K562 (cell line): Measurements from ENCODE around the gene SGMS1. TPM values are rescaled to one million over a fixed set of nuclear protein-coding genes. Genes with fewer than 3 reads are reported as not detected.
A peak's percentile ranks its signal among the peaks of the same experiment; 100 is the strongest.

Experiments used
- ATAC-seq: fragments of 200-7000 bp; cut with Tn5 transposase; 3 replicates; pipeline ENCODE4 v1.9.1; 2020; ENCODE audit warnings: moderate library complexity
- BruUV-seq: library from RNA; stranded (reverse); fragments of 400-500 nt; replicated peaks from 2 replicates; lab custom pipeline; 2021; lab: Mats Ljungman, UMichigan
- CTCF ChIA-PET: fragments of 300-600 bp; formaldehyde crosslinking; extraction: SDS; loops from one replicate; lab custom pipeline; 2021; ENCODE audit warnings: low intra/inter-chr PET ratio; lab: Yijun Ruan, JAX
- POLR2A ChIA-PET: fragments of 300-600, 350-650 bp; sonication (Branson Sonifier 250); formaldehyde crosslinking; extraction: SDS; loops from one replicate; lab custom pipeline; 2021; ENCODE audit warnings: antibody characterized with exemption, inconsistent platforms; lab: Yijun Ruan, JAX
- DNase-seq, 4 experiments: peaks; one replicate each; pipeline versions ENCODE4 v3.0.0 to v3.0.0-alpha.2; 2011 to 2018; ENCODE audit warnings: low spot score in 3 of 4, mixed read lengths in 3 of 4; ENCODE audit errors: extremely low read depth in 1 of 4
- FAIRE-seq: peaks from 2 replicates; lab custom pipeline; 2011; peaks lifted over from hg19 to GRCh38; lab: Jason Lieb, UNC
- H2AFZ ChIP-seq: 2 replicates; pipeline ENCODE4 v1.6.0; 2011; ENCODE audit warnings: low read depth, low read length, control low read depth, inconsistent platforms
- H3K27ac ChIP-seq: fragments of 200-600 bp; 3 replicates; pipeline ENCODE4 v1.8.0; 2011; ENCODE audit warnings: low read depth, mild to moderate bottlenecking, control low read depth, inconsistent platforms, low read length, moderate library complexity, mixed read lengths; ENCODE audit errors: extremely low read depth
- H3K27me3 ChIP-seq, 2 experiments: fragments of 300-600 bp in 1 of 2; 2 replicates in 1 of 2; 3 replicates in 1 of 2; pipeline versions ENCODE4 v1.6.0 to v1.8.0; 2011; ENCODE audit warnings: inconsistent platforms in 2 of 2, low read length in 2 of 2, mild to moderate bottlenecking in 1 of 2, mixed read lengths in 1 of 2, moderate library complexity in 1 of 2; ENCODE audit not compliant: control insufficient read depth in 2 of 2, insufficient read depth in 2 of 2
- H3K36me3 ChIP-seq: fragments of 300-600 bp; 3 replicates; pipeline ENCODE4 v1.8.0; 2011; ENCODE audit warnings: mild to moderate bottlenecking, low read length, inconsistent platforms; ENCODE audit not compliant: control insufficient read depth, insufficient read depth
- H3K4me1 ChIP-seq, 2 experiments: fragments of 200-600 bp in 1 of 2; replicated peaks in 1 of 2; 2 replicates in 1 of 2; 3 replicates in 1 of 2; pipeline versions ENCODE4 v1.5.1 to v1.8.0; 2011; ENCODE audit warnings: inconsistent platforms in 2 of 2, low read length in 2 of 2, mild to moderate bottlenecking in 1 of 2, mixed read lengths in 1 of 2, moderate library complexity in 1 of 2; ENCODE audit not compliant: control insufficient read depth in 2 of 2, insufficient read depth in 2 of 2
- H3K4me2 ChIP-seq: 2 replicates; pipeline ENCODE4 v1.6.1; 2011; ENCODE audit warnings: low read length, control low read depth, inconsistent platforms, mixed read lengths; ENCODE audit not compliant: insufficient read depth
- H3K4me3 ChIP-seq: fragments of 200-600 bp; sonication (generic), shearing (Covaris generic); 2 replicates; pipeline ENCODE4 v1.5.1; 2016; ENCODE audit warnings: control low read depth, inconsistent platforms
- H3K79me2 ChIP-seq: fragments of 200-600 bp; 3 replicates; pipeline ENCODE4 v1.8.0; 2011; ENCODE audit warnings: low read length, inconsistent platforms; ENCODE audit not compliant: control insufficient read depth, insufficient read depth
- H3K9ac ChIP-seq, 2 experiments: 2 replicates each; pipeline versions ENCODE4 v1.6.0 to v1.6.1; 2011; ENCODE audit warnings: low read depth in 2 of 2, low read length in 2 of 2, control low read depth in 1 of 2, inconsistent platforms in 1 of 2, mild to moderate bottlenecking in 1 of 2, mixed read lengths in 1 of 2; ENCODE audit not compliant: insufficient read depth in 1 of 2
- H3K9me1 ChIP-seq: one replicate; pipeline ENCODE4 v1.6.0; 2011; ENCODE audit warnings: inconsistent platforms, mild to moderate bottlenecking, low read length, moderate library complexity; ENCODE audit not compliant: control insufficient read depth, insufficient read depth
- H3K9me3 ChIP-seq: replicated peaks from 2 replicates; pipeline ENCODE4 v1.5.1; 2011; ENCODE audit warnings: low read depth, low read length, inconsistent platforms; ENCODE audit not compliant: control insufficient read depth, insufficient read depth
- H4K20me1 ChIP-seq: replicated peaks from 2 replicates; pipeline ENCODE4 v1.6.1; 2011; ENCODE audit warnings: low read length, inconsistent platforms, mixed read lengths; ENCODE audit not compliant: control insufficient read depth, insufficient read depth
- CLOCK ChIP-seq: fragments of 250-450 bp; sonication (Bioruptor Pico); IDR thresholded peaks from 2 replicates; pipeline ENCODE4 v1.4.0; 2020; ENCODE audit warnings: mild to moderate bottlenecking, moderate library complexity, borderline replicate concordance
- CTBP1 ChIP-seq: fragments of 450-650 bp; IDR thresholded peaks from 2 replicates; pipeline ENCODE4 v1.6.1; 2016; ENCODE audit warnings: borderline replicate concordance
- EZH2 ChIP-seq: IDR thresholded peaks from 2 replicates; pipeline ENCODE4 v1.6.1; 2012; ENCODE audit warnings: low read depth, mild to moderate bottlenecking, inconsistent platforms, low read length, borderline replicate concordance
- HDAC2 ChIP-seq: fragments of 450-650 bp; IDR thresholded peaks from 2 replicates; pipeline ENCODE4 v1.6.1; 2016; ENCODE audit warnings: mild to moderate bottlenecking
- HDAC3 ChIP-seq: fragments of 450-650 bp; IDR thresholded peaks from 2 replicates; pipeline ENCODE4 v1.6.1; 2018; ENCODE audit warnings: borderline replicate concordance, mild to moderate bottlenecking, moderate library complexity; ENCODE audit not compliant: partially characterized antibody
- IFI16 ChIP-seq: fragments of 250-450 bp; sonication (Bioruptor Pico); IDR thresholded peaks from 2 replicates; pipeline ENCODE4 v2.1.2; 2022; ENCODE audit warnings: mild to moderate bottlenecking, inconsistent platforms
- KLF1 ChIP-seq: fragments of 450-650 bp; IDR thresholded peaks from 2 replicates; pipeline ENCODE4 v1.6.1; 2016; ENCODE audit warnings: missing genetic modification characterization, missing compliant biosample characterization
- NFATC3 ChIP-seq: fragments of 450-650 bp; IDR thresholded peaks from 2 replicates; pipeline ENCODE4 v1.6.1; 2017; ENCODE audit warnings: mild to moderate bottlenecking
- POLR2G ChIP-seq: fragments of 200-400 bp; formaldehyde crosslinking; IDR thresholded peaks from 2 replicates; pipeline ENCODE4 v1.6.1; 2017; ENCODE audit warnings: low read depth, mild to moderate bottlenecking, antibody characterized with exemption, low read length, moderate library complexity
- RBM17 ChIP-seq: fragments of 200-400 bp; formaldehyde crosslinking; IDR thresholded peaks from 2 replicates; pipeline ENCODE4 v1.6.1; 2017; ENCODE audit warnings: low read depth, mild to moderate bottlenecking, low read length, borderline replicate concordance
- RBM34 ChIP-seq: fragments of 200-400 bp; formaldehyde crosslinking; IDR thresholded peaks from 2 replicates; pipeline ENCODE4 v1.6.1; 2018; ENCODE audit warnings: low read length, borderline replicate concordance; ENCODE audit not compliant: insufficient read depth
- SP1 ChIP-seq: sonication (generic); formaldehyde crosslinking; IDR thresholded peaks from 2 replicates; pipeline ENCODE4 v1.8.1; 2022; ENCODE audit warnings: mild to moderate bottlenecking, missing genetic modification reagents
- ZBTB7A ChIP-seq: IDR thresholded peaks from 2 replicates; pipeline ENCODE4 v1.6.1; 2011; ENCODE audit warnings: low read depth, mild to moderate bottlenecking, low read length, moderate library complexity, borderline replicate concordance; ENCODE audit not compliant: control insufficient read depth
- ZFP36 ChIP-seq: fragments of 150-350 bp; IDR thresholded peaks from 2 replicates; pipeline ENCODE4 v1.6.1; 2018; ENCODE audit warnings: low read length, low read depth; ENCODE audit not compliant: partially characterized antibody
- ZNF143 ChIP-seq: sonication (generic); formaldehyde crosslinking; IDR thresholded peaks from 2 replicates; pipeline ENCODE4 v1.9.0; 2022; ENCODE audit warnings: mild to moderate bottlenecking, missing genetic modification reagents
- ZNF253 ChIP-seq: fragments of 250-450 bp; sonication (Bioruptor Pico); conservative IDR thresholded peaks from 2 replicates; pipeline ENCODE4 v1.6.1; 2021; ENCODE audit warnings: mild to moderate bottlenecking
- WGBS: fragments of 100-300 bp; shearing (Covaris generic); methylation state at CpG from one replicate; pipeline ENCODE4 v1.1.6; 2016; ENCODE audit warnings: low coverage, mixed read lengths; ENCODE audit not compliant: insufficient coverage; ENCODE audit errors: missing lambda C conversion rate; 5-methylcytosine and 5-hydroxymethylcytosine counted together
- in situ Hi-C: fragments of 300-500 bp; cut with MboI; formaldehyde crosslinking; loops from 4 replicates; pipeline ENCODE4 v1.15.0; 2018; ENCODE audit warnings: inconsistent platforms, mixed read lengths
- intact Hi-C: fragments of 100-400 bp; cut with micrococcal nuclease; formaldehyde crosslinking; loops from 2 replicates; pipeline ENCODE4 v1.14.2; 2022
- polyA plus RNA-seq, 8 experiments: library from polyadenylated mRNA; depleted of rRNA in 4 of 8; stranded (reverse) in 5 of 8; unstranded in 3 of 8; fragments of >200 nt; fragmentation: Nextera tagmentation in 2 of 8; fragmentation: Illumina TruSeq in 1 of 8; extraction: Ambion mirVana in 2 of 8; extraction: Trizol in 1 of 8; gene quantifications; 2 replicates each; pipeline versions ENCODE4 v1.2.1 to v1.2.3, GENCODE V29; 2011 to 2014; ENCODE audit warnings: inconsistent platforms in 1 of 8, missing spikeins in 1 of 8
- total RNA-seq, 7 experiments: library from RNA; depleted of rRNA in 6 of 7; stranded (reverse); fragments of >200 nt in 6 of 7; fragmentation: Illumina TruSeq in 2 of 7; extraction: Trizol in 2 of 7; gene quantifications; 2 replicates each; pipeline versions ENCODE4 v1.2.1 to v1.2.3, GENCODE V29; 2011 to 2021; ENCODE audit warnings: low replicate concordance in 1 of 7
- TF ChIP-seq, protein P1 (sequence below): fragments of 450-650 bp; formaldehyde crosslinking; IDR thresholded peaks from 2 replicates; pipeline ENCODE4 v1.4.0; 2020; ENCODE audit warnings: mild to moderate bottlenecking, mixed read lengths

The SGMS1 gene
- total and polyA plus RNA-seq, 9 of the 15 experiments (the other 6 are each of a cell fraction or from before 2014, with no cell fraction given), result 22.6 to 232 (median 82.2) TPM

GRCh38 chr10:50624866-50625501, 1.2 kb upstream of the SGMS1 start (continued):
- peak; percentile 61 for TF ChIP-seq ZNF143
- peak; percentile 68; the same call in 1 of the 2 replicates for TF ChIP-seq CLOCK (CRISPR knock-in tag)
- no peak for TF ChIP-seq HDAC3

DNA sequence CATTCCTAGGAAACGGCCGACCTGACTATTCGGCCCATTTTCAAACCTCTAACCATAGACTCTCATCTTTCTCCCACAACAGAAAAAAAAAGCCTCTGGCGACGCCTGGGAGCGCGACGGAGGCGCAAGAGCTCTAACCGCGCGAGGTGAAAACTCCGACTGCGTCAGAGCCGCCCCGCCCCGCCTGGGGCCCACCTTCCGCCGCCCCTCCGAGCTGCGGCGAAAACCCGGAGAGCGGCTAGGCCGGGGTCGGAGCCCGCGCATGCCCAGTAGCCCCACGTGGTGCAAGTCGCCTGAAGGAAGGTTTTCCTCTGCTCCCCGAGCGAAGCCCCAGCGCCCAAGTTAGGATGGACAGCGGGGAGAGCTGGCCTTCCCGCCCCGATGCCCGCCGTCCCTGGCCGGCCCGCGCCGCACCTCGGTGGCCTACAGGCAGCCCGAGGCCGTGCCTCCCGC, 683 bp upstream of the SGMS1 start:
- ChIA-PET CTCF (interaction anchor here (1.1 to 2.2 kb wide), 2 partner anchors 62 to 203 kb away, joined by 4 to 8 read pairs; no protein-coding TSS in a partner anchor), POLR2A (interaction anchor here (0.6 to 1.8 kb wide), 29 partner anchors 9 to 395 kb away, joined by 3 to 9 read pairs (median 4); no protein-coding TSS in a partner anchor)
- intact Hi-C loops, result loop anchor here (1.0 to 5.0 kb wide), 5 partner anchors 28 to 334 kb away; no protein-coding TSS in a partner anchor
- Histone ChIP-seq H3K4me2 (peak overlapping the region; percentile 91), H3K79me2 (peaks cover 55% of the 10 kb centered on the region), H3K27ac (peak overlapping the region; percentile 82), H3K9ac (peak overlapping the region; percentile 83 to 94), H3K36me3 (peaks cover 15% of the 10 kb centered on the region; the same call in 2 of the 3 replicates), H3K27me3 (no peaks in the 10 kb centered on the region), H4K20me1 (0 out of 2 replicates have a peak, but pooled peaks cover 4% of the 10 kb centered on the region), H2AFZ (peak overlapping the region; percentile 97), H3K4me3 (peak overlapping the region; percentile 77), H3K9me1 (no peaks in the 10 kb centered on the region), H3K9me3 (no peaks in the 10 kb centered on the region), H3K4me1 (peaks cover 16 to 34% of the 10 kb centered on the region in 2 experiments)
- in situ Hi-C loops, result no loop called here
- WGBS, result 2% methylated on average over 39 of the region's 46 CpGs
- ATAC-seq (peak; percentile 72), FAIRE-seq (peak; percentile 64), DNase-seq (peak; percentile 93 to 98 (median 95))
- BruUV-seq, result no TSS peak
- TF ChIP-seq NFATC3 (no peak), RBM17 (no peak), IFI16 (CRISPR knock-in tag) (no peak), ZBTB7A (peak; percentile 90), RBM34 (peak; percentile 63; the same call in 1 of the 2 replicates), HDAC2 (no peak), CTBP1 (no peak; the same call in 1 of the 2 replicates), KLF1 (tag) (no peak), ZNF253 (CRISPR knock-in tag) (no peak), POLR2G (no peak), EZH2 (no peak), SP1 (CRISPR knock-in tag) (peak; percentile 88), ZFP36 (no peak)
- TF ChIP-seq, protein P1, sequence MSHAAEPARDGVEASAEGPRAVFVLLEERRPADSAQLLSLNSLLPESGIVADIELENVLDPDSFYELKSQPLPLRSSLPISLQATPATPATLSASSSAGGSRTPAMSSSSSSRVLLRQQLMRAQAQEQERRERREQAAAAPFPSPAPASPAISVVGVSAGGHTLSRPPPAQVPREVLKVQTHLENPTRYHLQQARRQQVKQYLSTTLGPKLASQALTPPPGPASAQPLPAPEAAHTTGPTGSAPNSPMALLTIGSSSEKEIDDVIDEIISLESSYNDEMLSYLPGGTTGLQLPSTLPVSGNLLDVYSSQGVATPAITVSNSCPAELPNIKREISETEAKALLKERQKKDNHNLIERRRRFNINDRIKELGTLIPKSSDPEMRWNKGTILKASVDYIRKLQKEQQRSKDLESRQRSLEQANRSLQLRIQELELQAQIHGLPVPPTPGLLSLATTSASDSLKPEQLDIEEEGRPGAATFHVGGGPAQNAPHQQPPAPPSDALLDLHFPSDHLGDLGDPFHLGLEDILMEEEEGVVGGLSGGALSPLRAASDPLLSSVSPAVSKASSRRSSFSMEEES (CRISPR knock-in tag), result no peak
